MCF 10A (cell line): Measurements from ENCODE around the gene ANKRD13D. TPM values are rescaled to one million over a fixed set of nuclear protein-coding genes. Genes with fewer than 3 reads are reported as not detected.

Experiments
- BruUV-seq: library from RNA; stranded (reverse); fragments of 400-500 nt; replicated peaks from 2 replicates; lab custom pipeline; 2021; lab: Mats Ljungman, UMichigan
- CTCF ChIA-PET: fragments of 300-600 bp; sonication (Branson Sonifier 250); formaldehyde crosslinking; extraction: SDS; loops from one replicate; lab custom pipeline; 2021; ENCODE audit warnings: antibody characterized with exemption, inconsistent platforms; lab: Yijun Ruan, JAX
- POLR2A ChIA-PET: fragments of 300-600, 350-650 bp; sonication (Branson Sonifier 250); formaldehyde crosslinking; extraction: SDS; loops from one replicate; lab custom pipeline; 2020; ENCODE audit warnings: antibody characterized with exemption, inconsistent platforms; lab: Yijun Ruan, JAX
- DNase-seq: peaks from one replicate; pipeline ENCODE4 v3.0.0-alpha.2; 2018; ENCODE audit not compliant: unreplicated experiment
- H3K27ac Mint-ChIP-seq: one replicate; pipeline ENCODE4 v1.8.0; 2022; ENCODE audit warnings: mild to moderate bottlenecking, low read depth, mixed read lengths; ENCODE audit not compliant: unreplicated experiment
- H3K27me3 Mint-ChIP-seq: one replicate; pipeline ENCODE4 v1.8.0; 2022; ENCODE audit warnings: mixed read lengths; ENCODE audit not compliant: insufficient read depth, unreplicated experiment
- H3K36me3 Mint-ChIP-seq: one replicate; pipeline ENCODE4 v1.8.0; 2022; ENCODE audit warnings: mild to moderate bottlenecking, moderate library complexity, mixed read lengths; ENCODE audit not compliant: insufficient read depth, unreplicated experiment
- H3K4me1 Mint-ChIP-seq: one replicate; pipeline ENCODE4 v1.8.0; 2022; ENCODE audit warnings: mixed read lengths; ENCODE audit not compliant: insufficient read depth, unreplicated experiment
- H3K4me3 Mint-ChIP-seq: one replicate; pipeline ENCODE4 v1.8.0; 2022; ENCODE audit warnings: mild to moderate bottlenecking, moderate library complexity, mixed read lengths; ENCODE audit not compliant: unreplicated experiment
- H3K9me3 Mint-ChIP-seq: one replicate; pipeline ENCODE4 v1.8.0; 2022; ENCODE audit warnings: mixed read lengths; ENCODE audit not compliant: unreplicated experiment
- intact Hi-C: fragments of 100-400 bp; cut with micrococcal nuclease; formaldehyde crosslinking; loops from 2 replicates; pipeline ENCODE4 v1.14.1; 2022
- total RNA-seq: library from RNA; stranded (reverse); gene quantifications from 2 replicates; pipeline ENCODE4 v1.2.3, GENCODE V29; 2022
- TF ChIP-seq, protein P1 (sequence below): fragments of 200-600 bp; IDR thresholded peaks from one replicate; pipeline ENCODE4 v1.8.0; 2022; ENCODE audit warnings: antibody characterized with exemption, mild to moderate bottlenecking; ENCODE audit not compliant: unreplicated experiment

The ANKRD13D gene
- total RNA-seq, 1 experiment from 2014 or later, result 39.7 TPM

DNA sequence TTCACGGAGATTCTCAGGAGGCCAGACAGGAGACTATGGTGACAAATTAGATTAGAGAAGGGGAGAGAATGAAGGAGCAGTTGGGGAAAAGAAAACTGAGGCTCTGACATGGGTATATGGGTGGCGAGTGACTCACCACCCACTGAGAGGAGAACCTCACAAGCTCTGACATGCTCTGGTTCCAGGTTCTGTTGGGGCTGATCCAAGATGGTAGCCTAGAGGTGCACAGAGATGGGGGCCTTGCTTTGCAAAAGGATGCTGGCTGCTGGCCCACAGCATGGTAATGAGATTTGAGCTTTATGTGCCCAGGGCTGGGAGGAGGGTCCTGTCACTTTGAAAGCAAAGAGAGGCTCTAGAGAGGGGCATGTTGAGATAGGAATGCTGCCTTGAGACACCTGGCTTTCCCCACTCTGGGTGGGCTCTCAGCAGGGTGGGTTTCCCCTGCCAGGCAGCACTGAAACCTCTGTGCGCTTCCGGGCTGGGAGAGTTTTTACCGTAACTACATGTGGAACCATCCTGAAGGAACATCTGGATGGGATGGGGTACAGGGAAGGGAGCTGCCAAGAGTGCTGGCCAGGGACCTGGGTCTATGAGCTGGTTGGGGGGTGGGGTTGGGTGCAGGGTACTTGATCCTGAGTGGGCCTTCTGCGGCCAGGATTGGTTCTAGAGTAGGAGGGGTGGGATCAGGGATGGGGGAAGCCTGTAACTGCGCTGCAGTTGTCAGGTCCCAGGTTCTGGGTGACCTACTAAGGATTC lies 24.0 kb upstream of the ANKRD13D start:
- POLR2A ChIA-PET, result interaction anchor here (0.6 to 5.1 kb wide), 6 partner anchors 13 to 57 kb away, joined by 3 to 93 read pairs (median 3); no protein-coding TSS in a partner anchor
- Mint-ChIP-seq H3K4me3 (peak overlapping the region; percentile 93), H3K36me3 (no peaks in the 10 kb centered on the region), H3K27ac (peak overlapping the region; percentile 21), H3K27me3 (no peaks in the 10 kb centered on the region), H3K9me3 (no peaks in the 10 kb centered on the region), H3K4me1 (peaks cover 26% of the 10 kb centered on the region)
- no TSS peak for BruUV-seq
- intact Hi-C loops, result no loop called here
- CTCF ChIA-PET, result interaction anchor here (0.6 to 4.9 kb wide), 13 partner anchors 11 to 459 kb away, joined by 3 to 104 read pairs (median 4); no protein-coding TSS in a partner anchor
- TF ChIP-seq, protein P1, sequence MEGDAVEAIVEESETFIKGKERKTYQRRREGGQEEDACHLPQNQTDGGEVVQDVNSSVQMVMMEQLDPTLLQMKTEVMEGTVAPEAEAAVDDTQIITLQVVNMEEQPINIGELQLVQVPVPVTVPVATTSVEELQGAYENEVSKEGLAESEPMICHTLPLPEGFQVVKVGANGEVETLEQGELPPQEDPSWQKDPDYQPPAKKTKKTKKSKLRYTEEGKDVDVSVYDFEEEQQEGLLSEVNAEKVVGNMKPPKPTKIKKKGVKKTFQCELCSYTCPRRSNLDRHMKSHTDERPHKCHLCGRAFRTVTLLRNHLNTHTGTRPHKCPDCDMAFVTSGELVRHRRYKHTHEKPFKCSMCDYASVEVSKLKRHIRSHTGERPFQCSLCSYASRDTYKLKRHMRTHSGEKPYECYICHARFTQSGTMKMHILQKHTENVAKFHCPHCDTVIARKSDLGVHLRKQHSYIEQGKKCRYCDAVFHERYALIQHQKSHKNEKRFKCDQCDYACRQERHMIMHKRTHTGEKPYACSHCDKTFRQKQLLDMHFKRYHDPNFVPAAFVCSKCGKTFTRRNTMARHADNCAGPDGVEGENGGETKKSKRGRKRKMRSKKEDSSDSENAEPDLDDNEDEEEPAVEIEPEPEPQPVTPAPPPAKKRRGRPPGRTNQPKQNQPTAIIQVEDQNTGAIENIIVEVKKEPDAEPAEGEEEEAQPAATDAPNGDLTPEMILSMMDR, result no peak
- peak; percentile 80 for DNase-seq

DNA sequence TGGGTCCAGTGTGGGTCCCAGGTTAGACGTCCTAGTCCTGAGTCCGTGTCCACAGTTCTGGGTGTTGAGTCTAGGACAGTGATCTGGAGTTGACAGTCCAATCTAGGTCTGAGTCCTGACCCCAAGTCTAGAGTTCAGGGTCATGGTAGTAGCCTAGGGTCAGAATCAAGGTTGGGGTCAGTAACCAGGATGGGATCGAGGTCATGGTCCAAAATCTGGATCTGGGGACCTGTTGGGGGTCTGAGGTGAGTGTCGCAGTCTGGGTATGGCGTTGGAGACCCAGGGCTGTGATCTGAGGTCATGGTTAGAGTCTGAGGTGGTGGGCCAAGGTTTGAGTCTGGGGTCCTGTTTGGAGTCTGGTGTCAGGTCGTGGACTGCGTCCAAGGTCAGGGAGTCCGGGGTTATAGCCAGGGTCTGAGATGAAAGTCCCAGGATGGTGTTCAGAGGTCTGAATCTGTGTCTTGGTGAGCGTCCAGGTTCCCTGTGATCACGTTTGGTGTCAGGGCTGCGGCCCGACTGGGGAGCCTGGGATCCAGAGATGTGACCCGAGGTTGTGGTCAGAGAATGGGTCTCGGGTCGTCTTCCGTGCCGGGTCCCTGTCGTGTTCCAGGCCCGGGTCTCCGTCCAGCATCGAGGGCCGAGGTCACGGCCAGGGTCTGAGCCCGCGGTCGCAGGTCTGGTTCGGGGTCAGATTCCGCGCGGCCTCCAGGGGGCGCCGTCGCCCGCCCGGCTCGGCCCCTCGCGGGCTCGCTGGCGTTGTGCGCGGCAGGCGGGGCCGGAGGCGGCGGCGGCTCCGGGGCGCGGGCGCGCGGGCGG lies 23.3 kb upstream of the ANKRD13D start:
- ChIA-PET CTCF (interaction anchor here (0.6 to 4.9 kb wide), 14 partner anchors 12 to 213 kb away, joined by 3 to 104 read pairs (median 4); no protein-coding TSS in a partner anchor), POLR2A (interaction anchor here (0.6 to 5.1 kb wide), 10 partner anchors 23 to 126 kb away, joined by 3 to 93 read pairs (median 5); partner anchors contain the start of genes ANKRD13D, RAD9A and SSH3)
- Mint-ChIP-seq H3K4me3 (peak overlapping the region; percentile 93), H3K36me3 (no peaks in the 10 kb centered on the region), H3K27me3 (no peaks in the 10 kb centered on the region), H3K27ac (peak overlapping the region; percentile 89), H3K4me1 (peaks cover 33% of the 10 kb centered on the region), H3K9me3 (no peaks in the 10 kb centered on the region)
- TF ChIP-seq, protein P1, result peak; percentile 57
- no TSS peak for BruUV-seq
- intact Hi-C loops, result no loop called here
- DNase-seq, result peak; percentile 57

- H3K4me1 Mint-ChIP-seq, result peaks cover 33% of the 10 kb centered on the region
- H3K9me3 Mint-ChIP-seq, result no peaks in the 10 kb centered on the region
- peak within 1 kb of the TSS; percentile 93 for H3K4me3 Mint-ChIP-seq
- intact Hi-C loops, result loop anchor here (1.0 kb wide), 1 partner anchor 51 kb away; no protein-coding TSS in a partner anchor
- TF ChIP-seq, protein P1, result no peak
- ChIA-PET CTCF (interaction anchor here (0.5 to 2.3 kb wide), 12 partner anchors 11 to 1600 kb away, joined by 3 to 9 read pairs (median 3); no protein-coding TSS in a partner anchor), POLR2A (interaction anchor here (0.8 to 2.4 kb wide), 8 partner anchors 11 to 125 kb away, joined by 3 to 24 read pairs (median 5); partner anchors contain the start of genes ANKRD13D, RAD9A and SSH3)
- peak; percentile 42 for DNase-seq
- H3K27ac Mint-ChIP-seq, result peak within 1 kb of the TSS; percentile 89
- no peaks in the 10 kb centered on the region for H3K36me3 Mint-ChIP-seq
- no peaks in the 10 kb centered on the region for H3K27me3 Mint-ChIP-seq
- BruUV-seq, result no TSS peak
Measured at GRCh38 chr11:67266449-67267187, 22.5 kb upstream of the ANKRD13D start, which contains the start of gene GRK2. TSS of gene GRK2 (plus strand) at chr11:67266473. CDS start at chr11:67266700, 227 bp downstream.
